ENCODE results near the gene KCND3. TPM values are rescaled to one million over a fixed set of nuclear protein-coding genes. Genes with fewer than 3 reads are reported as not detected.

KCND3 gene
- polyA plus RNA-seq, 1 donor from 2014 or later, result 7.8 TPM

- Histone ChIP-seq H3K9me2 (ENCODE audit: insufficient read depth, low read length) (no peaks in the 10 kb centered on the region), H3K79me2 (replicated peaks; ENCODE audit: insufficient read depth, low read length) (no peaks in the 10 kb centered on the region), H3K9ac (ENCODE audit: low read length) (no peak overlapping the region), H3K4me2 (ENCODE audit: low read length) (no peak overlapping the region), H3K9me3 (ENCODE audit: low read length) (no peaks in the 10 kb centered on the region), H4K20me1 (ENCODE audit: insufficient read depth) (no peaks in the 10 kb centered on the region), H3K4me3 (ENCODE audit: low read length) (no peak overlapping the region), H3K36me3 (ENCODE audit: insufficient read depth, low read length) (no peaks in the 10 kb centered on the region), H3K27me3 (ENCODE audit: insufficient read depth, low read depth, low read length) (no peaks in the 10 kb centered on the region), H3F3A (ENCODE audit: insufficient read depth, low read length, poor library complexity, severe bottlenecking) (no peaks in the 10 kb centered on the region), H2AFZ (ENCODE audit: low read depth, low read length) (no peak overlapping the region), H3K27ac (ENCODE audit: low read length) (no peak overlapping the region)
- TF ChIP-seq EZH2 (IDR thresholded peaks at IDR 0.05; ENCODE audit: borderline replicate concordance, insufficient read depth, low read length, poor library complexity, severe bottlenecking), result no peak
- TF ChIP-seq EP300 (conservative IDR thresholded peaks at IDR 0.05; ENCODE audit: poor library complexity, severe bottlenecking), result no peak
- no peak for TF ChIP-seq SMC3 (conservative IDR thresholded peaks at IDR 0.05; ENCODE audit: poor library complexity)
Observed at GRCh38 chr1:111802984-111803383, 186.5 kb downstream of the KCND3 start.

- Histone ChIP-seq H3K36me3 (ENCODE audit: insufficient read depth, low read length) (no peaks in the 10 kb centered on the region), H3K79me2 (replicated peaks; ENCODE audit: insufficient read depth, low read length) (no peaks in the 10 kb centered on the region), H3K9ac (ENCODE audit: low read length) (no peak overlapping the region), H4K20me1 (ENCODE audit: insufficient read depth) (no peaks in the 10 kb centered on the region), H3F3A (ENCODE audit: insufficient read depth, low read length, poor library complexity, severe bottlenecking) (no peaks in the 10 kb centered on the region), H3K9me3 (ENCODE audit: low read length) (no peaks in the 10 kb centered on the region), H3K4me2 (ENCODE audit: low read length) (no peak overlapping the region), H3K27ac (ENCODE audit: low read length) (no peak overlapping the region), H2AFZ (ENCODE audit: low read depth, low read length) (no peak overlapping the region), H3K4me3 (ENCODE audit: low read length) (no peak overlapping the region), H3K9me2 (ENCODE audit: insufficient read depth, low read length) (no peaks in the 10 kb centered on the region), H3K27me3 (ENCODE audit: insufficient read depth, low read depth, low read length) (no peaks in the 10 kb centered on the region)
- no peak for TF ChIP-seq TAF1 (IDR thresholded peaks at IDR 0.05; ENCODE audit: low read depth)
- TF ChIP-seq POLR2AphosphoS5 (IDR thresholded peaks at IDR 0.05), result no peak
- no peak for TF ChIP-seq MXI1 (conservative IDR thresholded peaks at IDR 0.05; ENCODE audit: poor library complexity, severe bottlenecking)
- TF ChIP-seq EP300 (conservative IDR thresholded peaks at IDR 0.05; ENCODE audit: poor library complexity, severe bottlenecking), result no peak
- no peak for TF ChIP-seq REST (IDR thresholded peaks at IDR 0.05; ENCODE audit: borderline replicate concordance)
- TF ChIP-seq RAD21 (conservative IDR thresholded peaks at IDR 0.05), result no peak
- TF ChIP-seq EZH2 (IDR thresholded peaks at IDR 0.05; ENCODE audit: borderline replicate concordance, insufficient read depth, low read length, poor library complexity, severe bottlenecking), result no peak
- TF ChIP-seq CTCF (IDR thresholded peaks at IDR 0.05; ENCODE audit: poor library complexity, severe bottlenecking), result no peak
- no peak for TF ChIP-seq SMC3 (conservative IDR thresholded peaks at IDR 0.05; ENCODE audit: poor library complexity)
Observed at GRCh38 chr1:111802110-111802509, 187.4 kb downstream of the KCND3 start.
